Memory B cell (primary cell): ENCODE measurements around the gene TDRD15.

Experiments used
- ATAC-seq: fragments of 150-1000 bp; cut with Tn5 transposase; 2 replicates; pipeline ENCODE4 v1.10.0; 2021; ENCODE audit warnings: low read depth, mild to moderate bottlenecking, moderate library complexity
- DNase-seq, 2 donors: peaks; one replicate each; pipeline ENCODE4 v3.0.0; 2022; ENCODE audit warnings: low spot score in 2 of 2
- H3K27ac Mint-ChIP-seq: one replicate; pipeline ENCODE4 v1.8.0; 2022; ENCODE audit warnings: mild to moderate bottlenecking, moderate library complexity, mixed read lengths
- H3K27me3 Mint-ChIP-seq: one replicate; pipeline ENCODE4 v1.8.0; 2022; ENCODE audit warnings: mixed read lengths
- H3K36me3 Mint-ChIP-seq: one replicate; pipeline ENCODE4 v1.8.0; 2022; ENCODE audit warnings: mild to moderate bottlenecking, mixed read lengths
- H3K4me1 Mint-ChIP-seq: one replicate; pipeline ENCODE4 v1.8.0; 2022; ENCODE audit warnings: mixed read lengths
- H3K4me3 Mint-ChIP-seq: one replicate; pipeline ENCODE4 v1.8.0; 2022; ENCODE audit warnings: mild to moderate bottlenecking, moderate library complexity, mixed read lengths
- H3K9me3 Mint-ChIP-seq: one replicate; pipeline ENCODE4 v1.8.0; 2022; ENCODE audit warnings: mixed read lengths

Gene TDRD15

DNA sequence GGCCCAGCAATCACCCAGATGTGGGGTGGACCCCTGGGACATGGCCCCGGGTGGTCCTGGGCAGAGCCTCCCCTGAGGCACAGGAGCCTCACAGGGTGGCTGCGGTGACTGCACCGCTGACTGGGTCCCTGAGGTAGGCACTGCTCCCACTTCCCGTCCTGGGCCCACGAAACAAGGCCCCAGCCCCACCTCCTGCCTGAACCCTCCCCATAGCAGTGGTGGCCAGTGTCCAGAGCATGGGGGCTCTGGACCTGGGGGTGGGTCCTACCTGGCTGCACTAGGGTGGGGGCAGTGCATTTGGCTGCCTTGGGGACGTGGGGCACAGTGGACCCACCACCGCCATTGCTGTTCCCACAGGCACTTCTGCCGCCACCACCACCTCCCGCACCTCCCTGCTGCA, 39.4 kb downstream of the TDRD15 start:
- H3K27ac Mint-ChIP-seq: no peak overlapping the region
- no peaks in the 10 kb centered on the region for H3K4me1 Mint-ChIP-seq
- H3K4me3 Mint-ChIP-seq: no peak overlapping the region
- H3K27me3 Mint-ChIP-seq: peaks cover 6% of the 10 kb centered on the region
- no peaks in the 10 kb centered on the region for H3K36me3 Mint-ChIP-seq
- ATAC-seq: no peak
- H3K9me3 Mint-ChIP-seq: peaks cover 2% of the 10 kb centered on the region
- DNase-seq: no peak

- Mint-ChIP-seq H3K27me3 (peaks cover 4% of the 10 kb centered on the region), H3K9me3 (peaks cover 3% of the 10 kb centered on the region), H3K4me1 (no peaks in the 10 kb centered on the region), H3K27ac (no peak overlapping the region), H3K36me3 (no peaks in the 10 kb centered on the region), H3K4me3 (no peak overlapping the region)
- DNase-seq (no peak), ATAC-seq (no peak)
These were observed 41.6 kb downstream of the TDRD15 start for GRCh38 chr2:21165350-21165749.

DNA sequence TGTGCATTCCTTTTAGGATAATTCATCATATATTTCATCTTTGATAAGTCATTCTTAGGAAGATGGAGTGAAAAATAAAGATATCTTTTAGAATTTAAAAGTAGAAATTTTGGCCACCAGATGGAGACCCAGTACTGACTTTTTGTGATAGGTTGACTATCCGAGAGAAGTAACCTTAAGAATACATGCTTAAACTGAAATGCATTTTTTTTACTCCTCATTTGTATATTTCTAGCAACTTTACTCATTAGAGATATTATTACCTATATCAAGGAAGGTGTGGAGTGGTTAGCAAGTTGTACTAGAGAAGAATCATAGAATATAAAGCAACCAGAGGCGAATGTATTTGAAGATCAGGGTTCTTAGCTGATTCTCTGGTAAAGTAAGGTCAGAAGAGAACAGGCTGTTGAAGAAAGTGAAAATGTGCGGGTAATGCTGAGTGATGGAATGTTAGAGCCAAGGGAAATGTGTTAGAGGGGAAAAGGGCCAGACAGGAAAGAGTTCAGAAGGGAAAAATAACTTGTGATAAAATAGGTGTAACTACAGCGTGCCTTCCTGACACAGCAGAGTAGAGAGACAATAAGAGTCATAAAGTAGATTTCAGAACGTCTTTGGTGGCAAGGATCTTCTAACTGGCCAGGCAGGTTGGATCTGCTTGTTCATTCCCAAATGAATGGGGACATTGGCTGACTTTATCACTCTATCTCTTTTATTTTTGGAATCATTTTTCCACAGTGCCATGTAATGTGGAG, 52.3 kb downstream of the TDRD15 start:
- DNase-seq (no peak), ATAC-seq (no peak)
- no peak overlapping the region for H3K27ac Mint-ChIP-seq
- no peaks in the 10 kb centered on the region for H3K4me1 Mint-ChIP-seq
- H3K27me3 Mint-ChIP-seq: peaks cover 7% of the 10 kb centered on the region
- no peak overlapping the region for H3K4me3 Mint-ChIP-seq
- no peaks in the 10 kb centered on the region for H3K36me3 Mint-ChIP-seq
- H3K9me3 Mint-ChIP-seq: no peaks in the 10 kb centered on the region

DNA sequence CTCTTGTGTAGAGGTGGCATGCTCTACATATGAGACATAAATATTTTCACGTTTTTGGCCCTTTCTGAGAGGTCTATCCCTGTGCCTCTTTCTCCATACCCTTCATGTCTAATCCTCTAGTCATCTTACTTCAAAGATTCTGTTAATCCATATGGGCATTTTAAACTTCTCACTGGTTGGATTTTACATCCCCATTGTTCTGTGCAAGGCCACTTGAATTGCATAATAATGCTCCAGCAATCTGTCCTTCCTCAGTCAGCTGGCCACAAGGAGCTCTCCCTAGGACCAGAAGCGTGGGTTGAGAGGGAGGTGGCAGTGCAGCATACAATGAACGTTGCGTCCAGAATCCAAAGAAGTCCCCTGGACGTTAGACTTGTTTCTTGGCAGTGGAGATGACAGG, 58.2 kb downstream of the TDRD15 start:
- ATAC-seq (no peak), DNase-seq (no peak)
- Mint-ChIP-seq H3K27ac (no peak overlapping the region), H3K36me3 (no peaks in the 10 kb centered on the region), H3K4me1 (no peaks in the 10 kb centered on the region), H3K27me3 (peaks cover 3% of the 10 kb centered on the region), H3K4me3 (no peak overlapping the region), H3K9me3 (no peaks in the 10 kb centered on the region)

DNA sequence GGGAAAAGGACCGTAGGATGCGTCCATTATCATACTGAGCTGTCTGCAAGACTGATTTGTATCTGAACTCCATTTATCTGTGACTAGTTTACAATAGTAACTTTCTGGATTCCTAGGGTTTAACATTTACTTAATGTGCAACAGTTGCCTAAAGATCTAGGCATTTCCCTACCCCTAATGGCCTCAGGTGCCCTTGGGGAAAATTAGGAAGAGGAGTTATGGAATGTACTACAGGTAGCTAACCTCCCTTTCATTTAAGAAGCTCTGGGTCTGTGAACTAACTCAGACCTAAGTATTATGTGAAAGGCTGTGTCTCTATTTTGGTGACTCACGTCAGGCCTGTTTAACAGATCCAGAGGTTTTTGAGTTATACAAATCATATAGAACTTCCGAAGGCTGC, 59.5 kb downstream of the TDRD15 start:
- ATAC-seq (no peak), DNase-seq (no peak)
- Mint-ChIP-seq H3K27ac (no peak overlapping the region), H3K4me3 (no peak overlapping the region), H3K36me3 (no peaks in the 10 kb centered on the region), H3K27me3 (peaks cover 1% of the 10 kb centered on the region), H3K4me1 (no peaks in the 10 kb centered on the region), H3K9me3 (no peaks in the 10 kb centered on the region)

DNA sequence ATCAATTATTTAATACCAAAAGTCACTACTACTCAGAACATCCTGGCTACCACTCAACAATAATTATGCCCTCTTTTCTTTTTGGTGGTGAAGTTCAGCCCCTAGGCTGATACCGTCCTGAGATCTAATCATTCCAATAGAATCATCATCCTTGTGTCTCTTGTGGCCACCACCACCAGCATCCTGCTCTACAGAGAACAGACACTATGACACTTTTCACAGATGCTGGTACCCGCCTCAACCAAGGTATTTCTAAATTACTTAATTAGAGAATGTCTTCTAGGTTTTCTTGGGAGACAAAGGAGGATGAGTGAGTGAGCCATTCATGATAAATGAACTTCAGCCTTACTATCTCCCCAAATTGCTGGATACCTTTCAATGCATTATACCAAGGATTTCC, 60.0 kb downstream of the TDRD15 start:
- H3K36me3 Mint-ChIP-seq: no peaks in the 10 kb centered on the region
- H3K27me3 Mint-ChIP-seq: peaks cover 1% of the 10 kb centered on the region
- H3K27ac Mint-ChIP-seq: no peak overlapping the region
- no peak overlapping the region for H3K4me3 Mint-ChIP-seq
- H3K4me1 Mint-ChIP-seq: no peaks in the 10 kb centered on the region
- H3K9me3 Mint-ChIP-seq: no peaks in the 10 kb centered on the region
- ATAC-seq (no peak), DNase-seq (no peak)

GRCh38 chr2:21191535-21191934, 67.8 kb downstream of the TDRD15 start:
- H3K9me3 Mint-ChIP-seq: peaks cover 2% of the 10 kb centered on the region
- DNase-seq (no peak), ATAC-seq (no peak)
- H3K4me1 Mint-ChIP-seq: no peaks in the 10 kb centered on the region
- peaks cover 2% of the 10 kb centered on the region for H3K27me3 Mint-ChIP-seq
- H3K27ac Mint-ChIP-seq: no peak overlapping the region
- H3K4me3 Mint-ChIP-seq: no peak overlapping the region
- H3K36me3 Mint-ChIP-seq: no peaks in the 10 kb centered on the region
